ENCODE measurements around the gene NUDT8.

DNA sequence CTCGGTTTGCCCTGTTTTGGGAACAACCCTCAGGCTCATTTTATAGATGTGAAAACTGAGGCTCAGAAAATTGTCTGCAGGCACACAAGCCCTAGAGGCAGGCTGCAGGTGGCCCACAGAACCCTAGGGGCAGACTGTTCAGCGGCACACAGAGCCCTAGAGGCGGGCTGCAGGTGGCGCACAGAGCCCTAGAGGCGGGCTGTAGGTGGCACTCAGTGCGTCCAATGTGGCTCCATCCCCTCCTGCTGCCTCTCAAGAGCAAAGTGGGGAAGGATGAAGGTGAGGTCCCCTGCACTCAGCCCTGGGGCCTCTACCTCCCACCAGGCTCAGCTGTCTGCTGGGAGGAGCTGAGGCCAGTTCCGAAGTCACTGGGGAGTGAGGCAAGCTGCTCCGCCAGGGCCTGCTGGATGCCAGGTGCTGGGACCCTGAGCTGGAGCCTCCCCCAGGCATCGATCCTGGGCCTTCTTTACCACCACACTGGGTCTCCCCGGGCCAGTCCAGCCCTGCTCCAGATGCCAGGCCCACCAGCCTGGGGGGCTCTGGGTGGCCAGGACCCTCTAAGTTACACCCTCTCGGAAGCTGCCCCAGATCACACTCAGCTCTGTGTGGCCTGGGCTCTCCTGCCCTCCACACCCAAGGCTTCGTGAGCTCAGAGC lies 18.5 kb upstream of the NUDT8 start:
- TF ChIP-seq, protein P1, sequence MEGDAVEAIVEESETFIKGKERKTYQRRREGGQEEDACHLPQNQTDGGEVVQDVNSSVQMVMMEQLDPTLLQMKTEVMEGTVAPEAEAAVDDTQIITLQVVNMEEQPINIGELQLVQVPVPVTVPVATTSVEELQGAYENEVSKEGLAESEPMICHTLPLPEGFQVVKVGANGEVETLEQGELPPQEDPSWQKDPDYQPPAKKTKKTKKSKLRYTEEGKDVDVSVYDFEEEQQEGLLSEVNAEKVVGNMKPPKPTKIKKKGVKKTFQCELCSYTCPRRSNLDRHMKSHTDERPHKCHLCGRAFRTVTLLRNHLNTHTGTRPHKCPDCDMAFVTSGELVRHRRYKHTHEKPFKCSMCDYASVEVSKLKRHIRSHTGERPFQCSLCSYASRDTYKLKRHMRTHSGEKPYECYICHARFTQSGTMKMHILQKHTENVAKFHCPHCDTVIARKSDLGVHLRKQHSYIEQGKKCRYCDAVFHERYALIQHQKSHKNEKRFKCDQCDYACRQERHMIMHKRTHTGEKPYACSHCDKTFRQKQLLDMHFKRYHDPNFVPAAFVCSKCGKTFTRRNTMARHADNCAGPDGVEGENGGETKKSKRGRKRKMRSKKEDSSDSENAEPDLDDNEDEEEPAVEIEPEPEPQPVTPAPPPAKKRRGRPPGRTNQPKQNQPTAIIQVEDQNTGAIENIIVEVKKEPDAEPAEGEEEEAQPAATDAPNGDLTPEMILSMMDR (IDR thresholded peaks at IDR 0.05; ENCODE audit: poor library complexity) = no peak
- TF ChIP-seq EZH2 (IDR thresholded peaks at IDR 0.05; ENCODE audit: borderline replicate concordance) = no peak

Measured in hepatocyte (in vitro differentiated cells).